Panc1 (cell line): ENCODE measurements around the gene ROBO1. TPM values are rescaled to one million over a fixed set of nuclear protein-coding genes. Genes with fewer than 3 reads are reported as not detected.
A peak's percentile ranks its signal among the peaks of the same experiment; 100 is the strongest.

Experiments used
- ATAC-seq: fragments of 200-7000 bp; cut with Tn5 transposase; 2 replicates; pipeline ENCODE4 v1.9.1; 2020; ENCODE audit warnings: mild to moderate bottlenecking, moderate library complexity
- Bru-seq: library from RNA; stranded (reverse); fragments of 400-500 nt; gene quantifications from one replicate; lab custom pipeline; 2021; lab: Mats Ljungman, UMichigan
- BruChase-seq, 2 experiments: library from RNA; stranded (reverse); fragments of 400-500 nt; gene quantifications; one replicate each; lab custom pipeline; 2021; lab: Mats Ljungman, UMichigan
- BruUV-seq: library from RNA; stranded (reverse); fragments of 400-500 nt; replicated peaks from 2 replicates; lab custom pipeline; 2021; lab: Mats Ljungman, UMichigan
- CTCF ChIA-PET: fragments of 300-600 bp; sonication (Branson Sonifier 250); formaldehyde crosslinking; loops from one replicate; lab custom pipeline; 2022; ENCODE audit warnings: antibody characterized with exemption; lab: Charles Lee
- POLR2A ChIA-PET: fragments of 300-600 bp; sonication (Branson Sonifier 250); formaldehyde crosslinking; loops from one replicate; lab custom pipeline; 2022; ENCODE audit warnings: antibody characterized with exemption; lab: Charles Lee
- DNase-seq: peaks from one replicate; pipeline ENCODE4 v3.0.0-alpha.2; 2010; ENCODE audit warnings: low read depth, low spot score
- H3K27ac ChIP-seq: 2 replicates; pipeline ENCODE4 v1.5.1; 2011; ENCODE audit warnings: mild to moderate bottlenecking, low read length, inconsistent platforms
- H3K27me3 ChIP-seq: fragments of 200-500 bp; sonication (Bioruptor generic); 2 replicates; pipeline ENCODE4 v1.6.0; 2014; ENCODE audit warnings: low read length, inconsistent platforms; ENCODE audit not compliant: control insufficient read depth, insufficient read depth
- H3K36me3 ChIP-seq: fragments of 200-500 bp; sonication (Bioruptor generic); 2 replicates; pipeline ENCODE4 v1.5.1; 2014; ENCODE audit warnings: inconsistent platforms, mild to moderate bottlenecking, low read length, moderate library complexity; ENCODE audit not compliant: control insufficient read depth, insufficient read depth
- H3K4me1 ChIP-seq: 2 replicates; pipeline ENCODE4 v1.5.1; 2011; ENCODE audit warnings: inconsistent platforms, mild to moderate bottlenecking, low read length, moderate library complexity; ENCODE audit not compliant: control insufficient read depth, insufficient read depth
- H3K4me3 ChIP-seq, 2 experiments: 2 replicates each; pipeline ENCODE4 v1.5.1; 2011 to 2012; ENCODE audit warnings: low read depth in 2 of 2, low read length in 2 of 2, mild to moderate bottlenecking in 2 of 2, inconsistent platforms in 1 of 2, moderate library complexity in 1 of 2
- H3K9me3 ChIP-seq: fragments of 200-500 bp; sonication (Bioruptor generic); 2 replicates; pipeline ENCODE4 v1.5.1; 2014; ENCODE audit warnings: low read depth, mild to moderate bottlenecking, inconsistent platforms, low read length, moderate library complexity; ENCODE audit not compliant: control insufficient read depth, insufficient read depth
- POLR2AphosphoS5 ChIP-seq: IDR thresholded peaks from 2 replicates; pipeline ENCODE4 v1.6.1; 2012; ENCODE audit warnings: mild to moderate bottlenecking, low read depth, low read length, moderate library complexity
- SIN3A ChIP-seq: IDR thresholded peaks from 2 replicates; pipeline ENCODE4 v1.6.1; 2012; ENCODE audit warnings: low read depth, mild to moderate bottlenecking, low read length, moderate library complexity, borderline replicate concordance; ENCODE audit not compliant: insufficient read depth
- TCF7L2 ChIP-seq: IDR thresholded peaks from 2 replicates; pipeline ENCODE4 v1.6.1; 2011; ENCODE audit warnings: mild to moderate bottlenecking, low read depth, low read length, inconsistent platforms
- in situ Hi-C: cut with HindIII; loops from 2 replicates; pipeline ENCODE4 v1.10.0; 2016; ENCODE audit warnings: low sequenced_read_pairs, low pct_unique_long_range_greater_than_20kb
- intact Hi-C: fragments of 100-400 bp; cut with micrococcal nuclease; formaldehyde crosslinking; loops from one replicate; pipeline ENCODE4 v1.10.0; 2022; ENCODE audit not compliant: unreplicated experiment
- long read RNA-seq: library from polyadenylated mRNA; unstranded; transcript quantifications from one replicate; pipeline ENCODE4 v2.0.0, GENCODE V29; 2021; ENCODE audit not compliant: unreplicated experiment
- polyA plus RNA-seq: library from polyadenylated mRNA; unstranded; fragments of >200 nt; gene quantifications from one replicate; pipeline ENCODE4 v1.2.1, GENCODE V29; 2012; ENCODE audit warnings: missing spikeins; ENCODE audit not compliant: insufficient read length
- total RNA-seq: library from RNA; stranded (reverse); gene quantifications from one replicate; pipeline ENCODE4 v1.2.1, GENCODE V29; 2021; ENCODE audit not compliant: unreplicated experiment
- TF ChIP-seq, protein P1 (sequence below), 2 experiments: IDR thresholded peaks; 2 replicates each; pipeline ENCODE4 v1.6.1; 2011 to 2012; ENCODE audit warnings: low read depth in 2 of 2, control low read depth in 1 of 2, low read length in 1 of 2, mild to moderate bottlenecking in 1 of 2, moderate library complexity in 1 of 2; ENCODE audit not compliant: insufficient read depth in 1 of 2
- TF ChIP-seq, protein P2 (sequence below): fragments of 450-650 bp; IDR thresholded peaks from 2 replicates; pipeline ENCODE4 v1.5.1; 2017; ENCODE audit warnings: mild to moderate bottlenecking

ROBO1 gene
- total RNA-seq (61.6 TPM), Bru-seq, nascent RNA (percentile 59 among the genes with signal in this experiment), BruChase-seq, experiment 1, labeled RNA remaining after a 2-hour chase (percentile 58 among the genes with signal in this experiment), BruChase-seq, experiment 2, labeled RNA remaining after a 6-hour chase (percentile 55 among the genes with signal in this experiment)
- 60.9 TPM for polyA plus RNA-seq
- long read RNA-seq, full-length matches to known transcripts: 5 of 89 reads
- long read RNA-seq, partial matches to known transcripts: 68 of 89 reads
- long read RNA-seq, other reads (novel, unspliced or antisense): 16 of 89 reads

DNA sequence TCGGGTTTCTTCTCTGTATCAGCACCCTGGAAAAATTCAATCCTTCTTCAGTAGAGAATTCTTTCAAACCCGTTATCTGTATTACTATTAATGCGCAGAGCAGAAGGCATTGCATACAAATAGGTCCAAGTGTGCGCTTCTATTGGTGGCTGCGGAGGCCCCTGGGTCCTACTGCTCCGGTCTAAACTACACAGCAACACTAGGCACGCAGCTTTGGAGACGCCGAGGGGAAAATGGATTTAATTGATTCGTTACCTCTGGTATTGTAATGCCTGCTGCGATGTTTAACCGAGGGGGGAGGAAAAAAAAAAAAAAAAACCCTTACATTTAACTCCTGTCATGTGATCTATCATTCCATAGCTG is at the start of gene ROBO1:
Gene ROBO1, minus strand, starts transcription at position 94 of the 363 bp plus-strand sequence.
- Histone ChIP-seq H3K36me3 (no peaks in the 10 kb centered on the region), H3K27me3 (no peaks in the 10 kb centered on the region), H3K4me3 (peak within 1 kb of the TSS; percentile 45 to 85), H3K4me1 (no peaks in the 10 kb centered on the region; the same call in 1 of the 2 replicates), H3K27ac (no peak within 1 kb of the TSS), H3K9me3 (no peaks in the 10 kb centered on the region)
- ChIA-PET POLR2A (no interaction called here), CTCF (no interaction called here)
- in situ Hi-C loops: no loop called here
- no peak for DNase-seq
- ATAC-seq: peak; percentile 88
- intact Hi-C loops: no loop called here
- TF ChIP-seq TCF7L2 (no peak), SIN3A (no peak), POLR2AphosphoS5 (no peak)
- TF ChIP-seq, protein P1, sequence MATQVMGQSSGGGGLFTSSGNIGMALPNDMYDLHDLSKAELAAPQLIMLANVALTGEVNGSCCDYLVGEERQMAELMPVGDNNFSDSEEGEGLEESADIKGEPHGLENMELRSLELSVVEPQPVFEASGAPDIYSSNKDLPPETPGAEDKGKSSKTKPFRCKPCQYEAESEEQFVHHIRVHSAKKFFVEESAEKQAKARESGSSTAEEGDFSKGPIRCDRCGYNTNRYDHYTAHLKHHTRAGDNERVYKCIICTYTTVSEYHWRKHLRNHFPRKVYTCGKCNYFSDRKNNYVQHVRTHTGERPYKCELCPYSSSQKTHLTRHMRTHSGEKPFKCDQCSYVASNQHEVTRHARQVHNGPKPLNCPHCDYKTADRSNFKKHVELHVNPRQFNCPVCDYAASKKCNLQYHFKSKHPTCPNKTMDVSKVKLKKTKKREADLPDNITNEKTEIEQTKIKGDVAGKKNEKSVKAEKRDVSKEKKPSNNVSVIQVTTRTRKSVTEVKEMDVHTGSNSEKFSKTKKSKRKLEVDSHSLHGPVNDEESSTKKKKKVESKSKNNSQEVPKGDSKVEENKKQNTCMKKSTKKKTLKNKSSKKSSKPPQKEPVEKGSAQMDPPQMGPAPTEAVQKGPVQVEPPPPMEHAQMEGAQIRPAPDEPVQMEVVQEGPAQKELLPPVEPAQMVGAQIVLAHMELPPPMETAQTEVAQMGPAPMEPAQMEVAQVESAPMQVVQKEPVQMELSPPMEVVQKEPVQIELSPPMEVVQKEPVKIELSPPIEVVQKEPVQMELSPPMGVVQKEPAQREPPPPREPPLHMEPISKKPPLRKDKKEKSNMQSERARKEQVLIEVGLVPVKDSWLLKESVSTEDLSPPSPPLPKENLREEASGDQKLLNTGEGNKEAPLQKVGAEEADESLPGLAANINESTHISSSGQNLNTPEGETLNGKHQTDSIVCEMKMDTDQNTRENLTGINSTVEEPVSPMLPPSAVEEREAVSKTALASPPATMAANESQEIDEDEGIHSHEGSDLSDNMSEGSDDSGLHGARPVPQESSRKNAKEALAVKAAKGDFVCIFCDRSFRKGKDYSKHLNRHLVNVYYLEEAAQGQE (IDR thresholded peaks at IDR 0.05; ENCODE audit: insufficient read depth in 1 of 2, low read depth in 2 of 2, low read length in 1 of 2): no peak
- TF ChIP-seq, protein P2, sequence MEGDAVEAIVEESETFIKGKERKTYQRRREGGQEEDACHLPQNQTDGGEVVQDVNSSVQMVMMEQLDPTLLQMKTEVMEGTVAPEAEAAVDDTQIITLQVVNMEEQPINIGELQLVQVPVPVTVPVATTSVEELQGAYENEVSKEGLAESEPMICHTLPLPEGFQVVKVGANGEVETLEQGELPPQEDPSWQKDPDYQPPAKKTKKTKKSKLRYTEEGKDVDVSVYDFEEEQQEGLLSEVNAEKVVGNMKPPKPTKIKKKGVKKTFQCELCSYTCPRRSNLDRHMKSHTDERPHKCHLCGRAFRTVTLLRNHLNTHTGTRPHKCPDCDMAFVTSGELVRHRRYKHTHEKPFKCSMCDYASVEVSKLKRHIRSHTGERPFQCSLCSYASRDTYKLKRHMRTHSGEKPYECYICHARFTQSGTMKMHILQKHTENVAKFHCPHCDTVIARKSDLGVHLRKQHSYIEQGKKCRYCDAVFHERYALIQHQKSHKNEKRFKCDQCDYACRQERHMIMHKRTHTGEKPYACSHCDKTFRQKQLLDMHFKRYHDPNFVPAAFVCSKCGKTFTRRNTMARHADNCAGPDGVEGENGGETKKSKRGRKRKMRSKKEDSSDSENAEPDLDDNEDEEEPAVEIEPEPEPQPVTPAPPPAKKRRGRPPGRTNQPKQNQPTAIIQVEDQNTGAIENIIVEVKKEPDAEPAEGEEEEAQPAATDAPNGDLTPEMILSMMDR: no peak
- BruUV-seq: no TSS peak

DNA sequence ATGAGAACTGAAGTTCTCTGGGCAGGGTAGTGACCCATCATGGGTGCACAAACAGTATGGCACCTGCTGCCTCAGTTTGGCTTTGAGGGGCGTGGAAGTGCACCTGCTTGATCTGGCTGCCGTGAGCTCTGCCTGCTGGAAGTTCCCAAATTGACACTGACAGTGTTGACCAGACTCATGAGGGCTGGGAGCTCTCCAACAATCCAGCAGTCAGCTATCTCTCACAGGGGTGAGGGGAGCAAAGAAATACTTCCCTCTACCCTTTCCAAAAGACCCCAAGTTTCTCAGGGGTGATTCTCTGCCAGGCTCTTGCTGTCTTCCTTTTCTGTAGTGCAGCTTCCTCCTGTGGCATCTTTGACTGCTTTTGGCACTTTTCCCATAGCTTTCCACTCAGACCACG is 49.4 kb upstream of the ROBO1 start:
- intact Hi-C loops: no loop called here
- POLR2A ChIA-PET: no interaction called here

More for the DNA sequence above, 49.4 kb upstream of the ROBO1 start:
- no peak for ATAC-seq
- no peaks in the 10 kb centered on the region for H3K9me3 ChIP-seq
- no peaks in the 10 kb centered on the region for H3K4me1 ChIP-seq
- no peak overlapping the region for H3K4me3 ChIP-seq
- in situ Hi-C loops: no loop called here
- H3K27me3 ChIP-seq: no peaks in the 10 kb centered on the region
- H3K27ac ChIP-seq: no peak overlapping the region
- BruUV-seq: no TSS peak
- no peak for DNase-seq
- CTCF ChIA-PET: no interaction called here
- TF ChIP-seq POLR2AphosphoS5 (no peak), SIN3A (no peak), TCF7L2 (no peak)
- TF ChIP-seq, protein P1 (IDR thresholded peaks at IDR 0.05; ENCODE audit: insufficient read depth in 1 of 2, low read depth in 2 of 2, low read length in 1 of 2): no peak
- TF ChIP-seq, protein P2: no peak
- H3K36me3 ChIP-seq: no peaks in the 10 kb centered on the region
